Calu3 (cell line): Measurements from ENCODE around the gene GTF3C5. TPM values are rescaled to one million over a fixed set of nuclear protein-coding genes. Genes with fewer than 3 reads are reported as not detected.

Experiments
- BruUV-seq: library from RNA; stranded (reverse); fragments of 400-500 nt; replicated peaks from 2 replicates; lab custom pipeline; 2021; lab: Mats Ljungman, UMichigan
- CTCF ChIA-PET: fragments of 300-600 bp; sonication (Branson Sonifier 250); formaldehyde crosslinking; loops from one replicate; lab custom pipeline; 2022; ENCODE audit warnings: antibody characterized with exemption; lab: Charles Lee
- DNase-seq: peaks from one replicate; pipeline ENCODE4 v3.0.0; 2022
- H3K27ac Mint-ChIP-seq: one replicate; pipeline ENCODE4 v1.8.0; 2022; ENCODE audit warnings: mixed read lengths; ENCODE audit not compliant: unreplicated experiment
- H3K27me3 Mint-ChIP-seq: one replicate; pipeline ENCODE4 v1.8.0; 2022; ENCODE audit warnings: mixed read lengths; ENCODE audit not compliant: unreplicated experiment
- H3K36me3 Mint-ChIP-seq: one replicate; pipeline ENCODE4 v1.8.0; 2022; ENCODE audit warnings: mild to moderate bottlenecking, moderate library complexity, mixed read lengths; ENCODE audit not compliant: insufficient read depth, unreplicated experiment
- H3K4me1 Mint-ChIP-seq: one replicate; pipeline ENCODE4 v1.8.0; 2022; ENCODE audit warnings: mild to moderate bottlenecking, low read depth, mixed read lengths; ENCODE audit not compliant: unreplicated experiment
- H3K4me3 Mint-ChIP-seq: one replicate; pipeline ENCODE4 v1.8.0; 2022; ENCODE audit warnings: mild to moderate bottlenecking, low read depth, moderate library complexity, mixed read lengths; ENCODE audit not compliant: unreplicated experiment
- H3K9me3 Mint-ChIP-seq: one replicate; pipeline ENCODE4 v1.8.0; 2022; ENCODE audit warnings: low read depth, mixed read lengths; ENCODE audit not compliant: unreplicated experiment
- intact Hi-C: fragments of 100-400 bp; cut with micrococcal nuclease; formaldehyde crosslinking; loops from one replicate; pipeline ENCODE4 v1.10.0; 2022; ENCODE audit not compliant: unreplicated experiment
- total RNA-seq: library from RNA; stranded (reverse); gene quantifications from 2 replicates; pipeline ENCODE4 v1.2.3, GENCODE V29; 2022
- TF ChIP-seq, protein P1 (sequence below): fragments of 200-600 bp; IDR thresholded peaks from one replicate; pipeline ENCODE4 v1.8.0; 2022; ENCODE audit warnings: antibody characterized with exemption; ENCODE audit not compliant: unreplicated experiment

GTF3C5 gene
- total RNA-seq, 1 experiment from 2014 or later, result 43.7 TPM

DNA sequence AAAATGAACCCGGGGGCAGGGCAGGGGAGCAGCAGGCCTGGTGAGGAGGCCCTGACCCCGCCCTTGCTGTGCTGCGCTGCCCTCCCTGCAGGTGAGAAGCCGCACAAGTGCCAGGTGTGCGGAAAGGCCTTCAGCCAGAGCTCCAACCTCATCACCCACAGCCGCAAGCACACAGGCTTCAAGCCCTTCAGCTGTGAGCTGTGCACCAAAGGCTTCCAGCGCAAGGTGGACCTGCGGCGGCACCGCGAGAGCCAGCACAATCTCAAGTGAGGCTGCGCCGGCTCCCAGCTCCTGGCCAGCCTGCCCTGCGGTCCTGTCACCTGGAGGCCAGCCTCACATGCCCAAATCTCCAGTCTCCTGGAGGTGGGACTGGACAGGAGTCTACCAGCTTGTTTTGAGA lies 40.0 kb upstream of the GTF3C5 start:
- CTCF ChIA-PET, result interaction anchor here (0.5 kb wide), 1 partner anchor 159 kb away, joined by 3 read pairs; no protein-coding TSS in a partner anchor
- no TSS peak for BruUV-seq
- intact Hi-C loops, result no loop called here

DNA sequence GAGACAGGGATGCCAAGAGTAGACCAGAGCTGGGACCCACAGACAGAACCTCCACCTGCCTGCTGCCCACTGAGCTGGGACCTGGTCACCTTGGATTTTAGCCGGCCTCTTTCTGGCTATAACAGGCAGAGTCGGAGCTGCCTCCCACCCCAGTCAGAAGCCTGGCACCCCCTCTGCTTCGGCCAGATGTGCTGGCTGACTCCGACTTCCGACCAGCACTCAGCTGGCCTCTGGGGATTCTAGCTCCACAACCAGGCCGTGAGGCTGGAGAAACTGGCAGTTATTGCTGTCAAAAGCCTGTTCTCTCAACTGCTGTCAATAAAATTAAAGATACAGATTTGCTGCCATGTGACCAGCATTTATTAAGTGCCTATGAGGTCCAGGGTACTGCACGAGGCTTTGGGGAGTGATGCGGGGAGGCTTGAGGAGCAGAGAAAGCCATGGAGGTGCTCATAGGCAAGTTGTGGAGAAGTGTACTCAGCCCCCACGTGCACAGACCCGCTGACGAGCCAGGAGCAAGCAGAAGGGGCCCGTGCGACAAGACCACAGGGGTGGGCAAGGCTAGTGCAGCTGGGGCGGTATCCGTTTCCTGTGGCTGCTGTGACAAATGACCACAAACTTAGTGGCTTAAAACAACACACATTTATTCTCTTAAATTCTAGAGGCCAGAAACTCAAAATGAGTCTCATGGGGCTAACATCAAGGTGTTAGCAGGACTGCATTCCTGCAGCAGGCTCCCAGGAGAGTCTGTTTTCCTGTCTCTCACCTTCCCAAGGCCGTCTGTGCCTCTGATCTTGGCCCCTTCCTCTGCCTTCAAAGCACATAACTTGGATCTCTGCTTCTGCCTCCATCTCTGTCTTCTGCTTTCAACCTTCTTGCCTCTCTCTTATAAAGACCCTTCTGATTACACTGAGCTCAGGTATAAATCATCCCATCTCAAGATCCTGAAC lies 39.2 kb upstream of the GTF3C5 start:
- TF ChIP-seq, protein P1, sequence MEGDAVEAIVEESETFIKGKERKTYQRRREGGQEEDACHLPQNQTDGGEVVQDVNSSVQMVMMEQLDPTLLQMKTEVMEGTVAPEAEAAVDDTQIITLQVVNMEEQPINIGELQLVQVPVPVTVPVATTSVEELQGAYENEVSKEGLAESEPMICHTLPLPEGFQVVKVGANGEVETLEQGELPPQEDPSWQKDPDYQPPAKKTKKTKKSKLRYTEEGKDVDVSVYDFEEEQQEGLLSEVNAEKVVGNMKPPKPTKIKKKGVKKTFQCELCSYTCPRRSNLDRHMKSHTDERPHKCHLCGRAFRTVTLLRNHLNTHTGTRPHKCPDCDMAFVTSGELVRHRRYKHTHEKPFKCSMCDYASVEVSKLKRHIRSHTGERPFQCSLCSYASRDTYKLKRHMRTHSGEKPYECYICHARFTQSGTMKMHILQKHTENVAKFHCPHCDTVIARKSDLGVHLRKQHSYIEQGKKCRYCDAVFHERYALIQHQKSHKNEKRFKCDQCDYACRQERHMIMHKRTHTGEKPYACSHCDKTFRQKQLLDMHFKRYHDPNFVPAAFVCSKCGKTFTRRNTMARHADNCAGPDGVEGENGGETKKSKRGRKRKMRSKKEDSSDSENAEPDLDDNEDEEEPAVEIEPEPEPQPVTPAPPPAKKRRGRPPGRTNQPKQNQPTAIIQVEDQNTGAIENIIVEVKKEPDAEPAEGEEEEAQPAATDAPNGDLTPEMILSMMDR, result no peak
- no peak overlapping the region for H3K4me3 Mint-ChIP-seq
- peaks cover 85% of the 10 kb centered on the region for H3K27me3 Mint-ChIP-seq
- DNase-seq, result no peak
- no peaks in the 10 kb centered on the region for H3K9me3 Mint-ChIP-seq
- peaks cover 5% of the 10 kb centered on the region for H3K36me3 Mint-ChIP-seq
- BruUV-seq, result no TSS peak
- H3K27ac Mint-ChIP-seq, result no peak overlapping the region
- peaks cover 10% of the 10 kb centered on the region for H3K4me1 Mint-ChIP-seq
- intact Hi-C loops, result no loop called here
- CTCF ChIA-PET, result interaction anchor here (0.5 kb wide), 1 partner anchor 158 kb away, joined by 3 read pairs; no protein-coding TSS in a partner anchor

More for the DNA sequence above, 40.0 kb upstream of the GTF3C5 start:
- H3K27me3 Mint-ChIP-seq, result peaks cover 85% of the 10 kb centered on the region
- no peak overlapping the region for H3K27ac Mint-ChIP-seq
- H3K9me3 Mint-ChIP-seq, result no peaks in the 10 kb centered on the region
- DNase-seq, result no peak
- peaks cover 5% of the 10 kb centered on the region for H3K36me3 Mint-ChIP-seq
- peaks cover 10% of the 10 kb centered on the region for H3K4me1 Mint-ChIP-seq
- H3K4me3 Mint-ChIP-seq, result no peak overlapping the region
- TF ChIP-seq, protein P1, result no peak

DNA sequence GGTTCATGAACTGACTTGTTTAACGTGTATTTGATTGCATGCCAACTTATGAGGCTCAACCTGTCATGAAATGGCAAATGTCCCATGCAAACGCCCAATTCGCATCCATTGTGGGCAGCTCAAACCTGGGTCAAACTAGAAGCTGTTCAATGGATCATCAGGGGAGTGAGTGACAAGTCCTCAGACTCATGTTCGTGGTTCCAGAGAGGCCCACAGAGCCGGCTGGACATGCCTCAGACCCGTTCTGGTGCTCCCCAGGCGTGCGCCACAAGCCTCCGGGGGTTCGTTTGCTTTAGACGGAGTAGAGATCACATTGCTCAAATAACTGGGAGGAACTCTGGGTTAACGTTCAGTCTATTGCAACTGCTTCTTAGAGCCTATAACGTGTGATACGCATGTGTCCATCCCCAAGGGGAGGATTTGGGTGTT lies 37.3 kb upstream of the GTF3C5 start:
- BruUV-seq, result no TSS peak
- TF ChIP-seq, protein P1, result no peak
- Mint-ChIP-seq H3K27ac (no peak overlapping the region), H3K4me1 (peaks cover 18% of the 10 kb centered on the region), H3K4me3 (no peak overlapping the region), H3K9me3 (no peaks in the 10 kb centered on the region), H3K36me3 (peaks cover 5% of the 10 kb centered on the region), H3K27me3 (peaks cover 80% of the 10 kb centered on the region)
- CTCF ChIA-PET, result interaction anchor here (1.1 to 1.2 kb wide), 2 partner anchors 9 to 29 kb away, joined by 3 to 4 read pairs; no protein-coding TSS in a partner anchor
- intact Hi-C loops, result no loop called here
- DNase-seq, result no peak

DNA sequence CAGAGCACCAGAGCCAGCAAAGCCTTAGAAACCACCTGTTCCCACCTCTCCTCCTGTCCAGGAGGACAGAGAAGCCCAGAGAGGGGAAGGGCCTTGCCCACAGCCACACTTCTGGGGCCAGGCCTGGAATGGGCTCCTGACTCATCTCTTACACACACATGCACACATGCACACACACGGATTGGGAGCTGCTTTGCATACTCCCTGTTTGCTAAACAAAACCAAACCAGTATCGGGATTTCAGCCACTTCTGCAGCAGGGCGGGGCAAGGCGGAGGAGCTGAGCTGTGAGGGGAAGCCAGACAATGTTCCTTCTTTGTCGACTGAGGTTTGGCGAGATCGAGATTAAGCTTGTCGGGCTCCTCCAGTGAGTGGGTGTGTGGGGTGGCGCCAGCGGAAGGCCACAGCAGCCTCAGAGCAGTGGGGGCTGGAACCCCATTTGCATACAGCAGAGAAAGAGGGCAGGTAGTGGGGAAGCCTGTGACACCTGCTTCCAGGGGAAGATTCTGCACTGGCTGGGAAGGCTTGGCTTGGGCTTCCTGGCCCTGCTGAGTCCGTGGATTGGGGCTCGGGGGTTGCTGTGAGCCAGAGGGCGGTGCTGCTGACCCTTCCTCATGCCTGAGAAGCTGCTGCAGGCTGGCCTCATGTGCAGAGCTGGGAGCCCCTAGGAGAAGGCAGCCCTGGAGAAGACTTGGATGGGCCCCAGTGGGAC lies 36.2 kb upstream of the GTF3C5 start:
- intact Hi-C loops, result no loop called here
- CTCF ChIA-PET, result interaction anchor here (0.5 to 1.2 kb wide), 3 partner anchors 8 to 28 kb away, joined by 3 to 4 read pairs (median 3); no protein-coding TSS in a partner anchor
- H3K27me3 Mint-ChIP-seq, result peaks cover 79% of the 10 kb centered on the region
- no TSS peak for BruUV-seq
- H3K4me1 Mint-ChIP-seq, result peaks cover 18% of the 10 kb centered on the region
- peaks cover 5% of the 10 kb centered on the region for H3K36me3 Mint-ChIP-seq
- no peaks in the 10 kb centered on the region for H3K9me3 Mint-ChIP-seq
- peak overlapping the region; percentile 12 for H3K4me3 Mint-ChIP-seq
- DNase-seq, result peak; percentile 38
- no peak overlapping the region for H3K27ac Mint-ChIP-seq
- TF ChIP-seq, protein P1, result no peak
